NCI-H2029 (cell line): ENCODE measurements around the gene VWA7.

Experiments used
- DNase-seq: peaks from one replicate; lab custom pipeline; 2025; lab: John Stamatoyannopoulos, UW

The VWA7 gene

GRCh38 chr6:31729979-31730630 lies 47.0 kb downstream of the VWA7 start:
- DNase-seq, result peak; percentile 51

GRCh38 chr6:31729515-31729978 lies 47.6 kb downstream of the VWA7 start:
- DNase-seq, result peak; percentile 78

GRCh38 chr6:31728767-31729514 lies 48.2 kb downstream of the VWA7 start, which contains the start of gene DDAH2:
DDAH2 (minus strand) TSS chr6:31729299; CDS start chr6:31729161, 138 bp downstream.
- DNase-seq, result no peak

- DNase-seq, result no peak
Measured at GRCh38 chr6:31727717-31728671, 49.1 kb downstream of the VWA7 start.

- no peak for DNase-seq
Measured at GRCh38 chr6:31727034-31727716, 50.0 kb downstream of the VWA7 start.

GRCh38 chr6:31725502-31726350 lies 51.4 kb downstream of the VWA7 start:
- no peak for DNase-seq

- no peak for DNase-seq
Measured at GRCh38 chr6:31723980-31724691, 53.0 kb downstream of the VWA7 start.

- no peak for DNase-seq
Measured at GRCh38 chr6:31723245-31723979, 53.7 kb downstream of the VWA7 start, which contains the start of gene MPIG6B. MPIG6B (plus strand) TSS chr6:31723373; CDS start chr6:31723384, 11 bp downstream.

GRCh38 chr6:31722173-31722572 lies 55.0 kb downstream of the VWA7 start:
- peak; percentile 4 for DNase-seq

- DNase-seq, result no peak
Measured at GRCh38 chr6:31721351-31722020, 55.6 kb downstream of the VWA7 start, which contains the start of gene LY6G6C. LY6G6C (minus strand) TSS chr6:31721746; CDS start chr6:31721679, 67 bp downstream.

- no peak for DNase-seq
Measured at GRCh38 chr6:31720196-31720770, 56.8 kb downstream of the VWA7 start.

GRCh38 chr6:31719001-31719400 lies 58.1 kb downstream of the VWA7 start:
- no peak for DNase-seq

GRCh38 chr6:31718265-31718664 lies 58.9 kb downstream of the VWA7 start:
- DNase-seq, result peak; percentile 74

GRCh38 chr6:31717499-31718222 lies 59.5 kb downstream of the VWA7 start:
- DNase-seq, result no peak
